Adrenal gland (tissue), 12 donors: Measurements from ENCODE around the gene DCC. TPM values are rescaled to one million over a fixed set of nuclear protein-coding genes. Genes with fewer than 3 reads are reported as not detected.

Experiments used
- DNase-seq, 7 donors: peaks; one replicate each; pipeline ENCODE4 v3.0.0-alpha.2; 2019 to 2020
- H3K27ac ChIP-seq, 5 donors: fragments of 200-600 bp; sonication (generic) in 4 of 5; 1 replicate in 3 of 5; 2 replicates in 2 of 5; pipeline versions ENCODE4 v1.5.1 to v1.8.0; 2016 to 2020; ENCODE audit warnings: mild to moderate bottlenecking in 1 of 5
- H3K27me3 ChIP-seq: fragments of 200-600 bp; 2 replicates; pipeline ENCODE4 v1.8.0; 2021
- H3K36me3 ChIP-seq, 2 donors: fragments of 200-600 bp; replicated peaks in 1 of 2; 1 replicate in 1 of 2; 2 replicates in 1 of 2; pipeline versions ENCODE4 v1.5.1 to v1.8.0; 2018 to 2022
- H3K4me1 ChIP-seq, 2 donors: fragments of 200-600 bp; replicated peaks in 1 of 2; 1 replicate in 1 of 2; 2 replicates in 1 of 2; pipeline versions ENCODE4 v1.5.1 to v1.8.0; 2018 to 2021
- H3K4me3 ChIP-seq, 4 donors: fragments of 200-600 bp; sonication (generic) in 3 of 4; one replicate each; pipeline ENCODE4 v1.5.1; 2016 to 2018
- H3K9me3 ChIP-seq, 3 donors: fragments of 200-600 bp; sonication (generic) in 1 of 3; replicated peaks in 1 of 3; 1 replicate in 2 of 3; 2 replicates in 1 of 3; pipeline versions ENCODE4 v1.5.1 to v1.8.0; 2016 to 2021
- CTCF ChIP-seq, 6 experiments: fragments of 450-650 bp in 4 of 6; fragments of 200-600 bp in 2 of 6; sonication (generic) in 1 of 6; IDR thresholded peaks; 1 replicate in 5 of 6; 2 replicates in 1 of 6; pipeline versions ENCODE4 v1.5.1 to v1.8.0; 2016 to 2021; ENCODE audit warnings: antibody characterized with exemption in 6 of 6, mild to moderate bottlenecking in 2 of 6, moderate library complexity in 1 of 6
- POLR2A ChIP-seq, 2 donors: fragments of 450-650 bp; IDR thresholded peaks; one replicate each; pipeline ENCODE4 v1.6.1; 2017; ENCODE audit warnings: antibody characterized with exemption in 2 of 2, mild to moderate bottlenecking in 2 of 2, moderate library complexity in 1 of 2
- WGBS, 4 donors: extraction: QIAGEN DNeasy Blood & Tissue Kit in 2 of 4; methylation state at CpG; one replicate each; pipeline versions ENCODE4 v1.1.5 to v1.1.7; 2013 to 2017; 5-methylcytosine and 5-hydroxymethylcytosine counted together
- intact Hi-C, 2 donors: fragments of 100-400 bp; cut with DNase I; formaldehyde crosslinking; loops; one replicate each; pipeline versions ENCODE4 v1.14.1 to v1.15.0; 2022 to 2023
- polyA plus RNA-seq, 3 donors: library from polyadenylated mRNA; stranded (reverse); fragments of 200-250 nt in 2 of 3; fragments of 350-450 nt in 1 of 3; fragmentation: Illumina TruSeq in 1 of 3; extraction: RNeasy Lipid Tissue Mini Kit (QIAGEN cat#74804) in 1 of 3; gene quantifications; one replicate each; pipeline ENCODE4 v1.2.3, GENCODE V29; 2013 to 2014
- total RNA-seq, 9 donors: library from RNA; depleted of rRNA in 4 of 9; stranded (reverse); fragments of >200 nt in 4 of 9; fragments of 120-200 nt in 1 of 9; fragmentation: NEBNext Ultra II Directional in 1 of 9; extraction: Animal tissue kit (Norgen Biotek cat#: 25700) in 1 of 9; gene quantifications; one replicate each; pipeline versions ENCODE4 v1.1.0 to v1.2.4, GENCODE V29; 2013 to 2023
- donor health status: healthy with polysubstance abuse.
- donor health status: Bipolar disorder and iron deficiency.
- donor health status: DM: yes; HTN: yes; CAD: no.
- donor health status: DM: no; HTN: no; CAD: no.
- donor health status: DM: no; HTN: no; CAD: no.
- donor health status: DM: yes; HTN: yes; CAD: no.

DCC gene
- total and polyA plus RNA-seq, 12 donors = 0.33 to 3.5 (median 1.1) TPM; not detected in 1

GRCh38 chr18:53281406-53281805 is 941.4 kb downstream of the DCC start:
- H3K4me1 ChIP-seq = no peaks in the 10 kb centered on the region
- no peak overlapping the region for H3K27ac ChIP-seq
- no peaks in the 10 kb centered on the region for H3K9me3 ChIP-seq
- H3K4me3 ChIP-seq = no peak overlapping the region
- TF ChIP-seq CTCF (IDR thresholded peaks at IDR 0.05) (no peak), POLR2A (IDR thresholded peaks at IDR 0.05) (no peak)
- no peaks in the 10 kb centered on the region for H3K36me3 ChIP-seq
- intact Hi-C loops = no loop called here
- DNase-seq = no peak
- WGBS, 4 donors = 61 to 78% (median 70%) methylated on average over 2 of the region's 2 CpGs
- no peaks in the 10 kb centered on the region for H3K27me3 ChIP-seq

GRCh38 chr18:53283708-53284107 is 943.7 kb downstream of the DCC start:
- WGBS, 4 donors = 60 to 70% (median 68%) methylated on average over 2 of the region's 2 CpGs
- Histone ChIP-seq H3K27ac (no peak overlapping the region), H3K9me3 (no peaks in the 10 kb centered on the region), H3K4me1 (no peaks in the 10 kb centered on the region), H3K36me3 (no peaks in the 10 kb centered on the region), H3K27me3 (no peaks in the 10 kb centered on the region), H3K4me3 (no peak overlapping the region)
- TF ChIP-seq POLR2A (IDR thresholded peaks at IDR 0.05) = no peak
- no peak for TF ChIP-seq CTCF (IDR thresholded peaks at IDR 0.05)
- DNase-seq = no peak
- intact Hi-C loops = no loop called here

GRCh38 chr18:53305461-53305860 is 965.5 kb downstream of the DCC start:
- 64 to 73% (median 68%) methylated on average over 6 of the region's 6 CpGs for WGBS, 4 donors
- H3K27ac ChIP-seq = no peak overlapping the region

GRCh38 chr18:53319628-53320027 is 979.6 kb downstream of the DCC start:
- TF ChIP-seq POLR2A (IDR thresholded peaks at IDR 0.05) (no peak), CTCF (IDR thresholded peaks at IDR 0.05) (no peak)

More at GRCh38 chr18:53305461-53305860, 965.5 kb downstream of the DCC start:
- Histone ChIP-seq H3K4me1 (no peaks in the 10 kb centered on the region), H3K27me3 (no peaks in the 10 kb centered on the region), H3K9me3 (no peaks in the 10 kb centered on the region), H3K36me3 (no peaks in the 10 kb centered on the region), H3K4me3 (no peak overlapping the region)
- TF ChIP-seq CTCF (IDR thresholded peaks at IDR 0.05) (no peak), POLR2A (IDR thresholded peaks at IDR 0.05) (no peak)
- intact Hi-C loops = no loop called here
- DNase-seq = no peak

More at GRCh38 chr18:53319628-53320027, 979.6 kb downstream of the DCC start:
- WGBS, 4 donors = 80 to 87% (median 81%) methylated on average over 2 of the region's 2 CpGs
- Histone ChIP-seq H3K27me3 (no peaks in the 10 kb centered on the region), H3K4me3 (no peak overlapping the region), H3K36me3 (no peaks in the 10 kb centered on the region), H3K9me3 (no peaks in the 10 kb centered on the region), H3K27ac (no peak overlapping the region), H3K4me1 (no peaks in the 10 kb centered on the region)
- DNase-seq = no peak
- intact Hi-C loops = no loop called here
